Thyroid gland (tissue), 4 donors: ENCODE data around the gene SORCS2. TPM values are rescaled to one million over a fixed set of nuclear protein-coding genes. Genes with fewer than 3 reads are reported as not detected.

Source experiments
- DNase-seq, 2 donors: peaks; one replicate each; pipeline ENCODE4 v3.0.0-alpha.2; 2019
- H3K27ac ChIP-seq, 3 donors: fragments of 200-600 bp; sonication (generic); 1 replicate in 2 of 3; 2 replicates in 1 of 3; pipeline ENCODE4 v1.5.1; 2016 to 2019; ENCODE audit warnings: mild to moderate bottlenecking in 1 of 3, moderate library complexity in 1 of 3
- H3K27me3 ChIP-seq: fragments of 200-600 bp; sonication (generic); one replicate; pipeline ENCODE4 v1.5.1; 2019
- H3K36me3 ChIP-seq, 2 donors: fragments of 200-600 bp; sonication (generic); one replicate each; pipeline ENCODE4 v1.5.1; 2016 to 2019
- H3K4me1 ChIP-seq, 2 donors: fragments of 200-600 bp; sonication (generic); one replicate each; pipeline ENCODE4 v1.5.1; 2017 to 2019
- H3K4me3 ChIP-seq, 3 donors: fragments of 200-600 bp; sonication (generic); replicated peaks in 1 of 3; 1 replicate in 2 of 3; 2 replicates in 1 of 3; pipeline ENCODE4 v1.5.1; 2016; ENCODE audit warnings: mild to moderate bottlenecking in 1 of 3
- H3K9me3 ChIP-seq: fragments of 200-600 bp; sonication (generic); one replicate; pipeline ENCODE4 v1.5.1; 2017
- CTCF ChIP-seq, 6 experiments: fragments of 200-600 bp in 3 of 6; fragments of 450-650 bp in 3 of 6; sonication (generic) in 3 of 6; IDR thresholded peaks; one replicate each; pipeline ENCODE4 v1.5.1; 2016 to 2019; ENCODE audit warnings: antibody characterized with exemption in 6 of 6, mild to moderate bottlenecking in 2 of 6, inconsistent platforms in 1 of 6, moderate library complexity in 1 of 6
- POLR2A ChIP-seq, 2 donors: fragments of 450-650 bp; IDR thresholded peaks; one replicate each; pipeline ENCODE4 v1.6.1; 2017; ENCODE audit warnings: antibody characterized with exemption in 2 of 2, mild to moderate bottlenecking in 2 of 2, moderate library complexity in 1 of 2
- WGBS, 2 donors: methylation state at CpG; one replicate each; pipeline ENCODE4 v1.1.5; 2017; 5-methylcytosine and 5-hydroxymethylcytosine counted together
- intact Hi-C: fragments of 100-400 bp; cut with DNase I; formaldehyde crosslinking; loops from one replicate; pipeline ENCODE4 v1.15.1; 2023
- total RNA-seq, 4 donors: library from RNA; depleted of rRNA; stranded (reverse); fragments of >200 nt; gene quantifications; one replicate each; pipeline ENCODE4 v1.2.3, GENCODE V29; 2016

SORCS2 gene
- total RNA-seq, 4 donors from 2014 or later = 1.7 to 13.6 (median 3.6) TPM

GRCh38 chr4:7540654-7541413, 348.5 kb downstream of the SORCS2 start:
- Histone ChIP-seq H3K36me3 (no peaks in the 10 kb centered on the region), H3K27me3 (no peaks in the 10 kb centered on the region), H3K4me3 (no peak overlapping the region), H3K4me1 (peaks cover 0 to 5% of the 10 kb centered on the region in 2 donors), H3K27ac (no peak overlapping the region), H3K9me3 (no peaks in the 10 kb centered on the region)
- DNase-seq = no peak
- no peak for TF ChIP-seq CTCF (IDR thresholded peaks at IDR 0.05)
- TF ChIP-seq POLR2A (IDR thresholded peaks at IDR 0.05) = no peak
- intact Hi-C loops = no loop called here
- 93 to 95% methylated on average over 9 to 12 of the region's 17 CpGs for WGBS, 2 donors

GRCh38 chr4:7541414-7541810, 349.1 kb downstream of the SORCS2 start:
- H3K36me3 ChIP-seq = no peaks in the 10 kb centered on the region
- TF ChIP-seq POLR2A (IDR thresholded peaks at IDR 0.05) = no peak
- no peak for TF ChIP-seq CTCF (IDR thresholded peaks at IDR 0.05)
- no peaks in the 10 kb centered on the region for H3K27me3 ChIP-seq
- no peak overlapping the region for H3K4me3 ChIP-seq
- H3K9me3 ChIP-seq = no peaks in the 10 kb centered on the region
- DNase-seq = no peak
- intact Hi-C loops = no loop called here
- 83 to 91% methylated on average over 7 to 8 of the region's 8 CpGs for WGBS, 2 donors
- peaks cover 0 to 5% of the 10 kb centered on the region in 2 donors for H3K4me1 ChIP-seq
- H3K27ac ChIP-seq = no peak overlapping the region

GRCh38 chr4:7542781-7543180, 350.4 kb downstream of the SORCS2 start:
- TF ChIP-seq CTCF (IDR thresholded peaks at IDR 0.05) (no peak), POLR2A (IDR thresholded peaks at IDR 0.05) (no peak)
- no peak overlapping the region for H3K4me3 ChIP-seq
- 92% methylated on average over 4 of the region's 4 CpGs for WGBS, 2 donors

GRCh38 chr4:7546152-7546808, 353.9 kb downstream of the SORCS2 start:
- 80 to 88% methylated on average over 11 to 15 of the region's 18 CpGs for WGBS, 2 donors
- Histone ChIP-seq H3K36me3 (no peaks in the 10 kb centered on the region), H3K27ac (no peak overlapping the region), H3K4me3 (no peak overlapping the region), H3K27me3 (no peaks in the 10 kb centered on the region), H3K9me3 (no peaks in the 10 kb centered on the region), H3K4me1 (no peaks in the 10 kb centered on the region)
- TF ChIP-seq POLR2A (IDR thresholded peaks at IDR 0.05) = no peak
- no peak for TF ChIP-seq CTCF (IDR thresholded peaks at IDR 0.05)
- intact Hi-C loops = no loop called here
- DNase-seq = no peak

More at GRCh38 chr4:7542781-7543180, 350.4 kb downstream of the SORCS2 start:
- intact Hi-C loops = no loop called here
- Histone ChIP-seq H3K4me1 (peaks cover 0 to 5% of the 10 kb centered on the region in 2 donors), H3K36me3 (no peaks in the 10 kb centered on the region), H3K27ac (no peak overlapping the region), H3K9me3 (no peaks in the 10 kb centered on the region), H3K27me3 (no peaks in the 10 kb centered on the region)
- DNase-seq = no peak

GRCh38 chr4:7546809-7547367, 354.6 kb downstream of the SORCS2 start:
- no peaks in the 10 kb centered on the region for H3K9me3 ChIP-seq
- H3K4me1 ChIP-seq = no peaks in the 10 kb centered on the region
- no peak for DNase-seq
- WGBS, 2 donors = 64 to 77% methylated on average over 4 of the region's 4 CpGs
- H3K4me3 ChIP-seq = no peak overlapping the region
- TF ChIP-seq POLR2A (IDR thresholded peaks at IDR 0.05) (no peak), CTCF (IDR thresholded peaks at IDR 0.05) (no peak)
- H3K27ac ChIP-seq = no peak overlapping the region
- intact Hi-C loops = no loop called here
- H3K36me3 ChIP-seq = no peaks in the 10 kb centered on the region
- no peaks in the 10 kb centered on the region for H3K27me3 ChIP-seq
